HCT116 (cell line): ENCODE results near the gene THRAP3. TPM values are rescaled to one million over a fixed set of nuclear protein-coding genes. Genes with fewer than 3 reads are reported as not detected.

Source experiments
- ATAC-seq: fragments of 200-7000 bp; cut with Tn5 transposase; 2 replicates; pipeline ENCODE4 v1.9.1; 2020; ENCODE audit warnings: mild to moderate bottlenecking, moderate library complexity
- BruUV-seq: library from RNA; stranded (reverse); fragments of 400-500 nt; replicated peaks from 2 replicates; lab custom pipeline; 2021; lab: Mats Ljungman, UMichigan
- CTCF ChIA-PET: fragments of 300-600 bp; sonication (Branson Sonifier 250); formaldehyde crosslinking; loops from one replicate; lab custom pipeline; 2021; ENCODE audit warnings: antibody characterized with exemption; lab: Charles Lee
- POLR2A ChIA-PET: fragments of 300-600, 350-600 bp; sonication (Branson Sonifier 250); formaldehyde crosslinking; loops from one replicate; lab custom pipeline; 2021; ENCODE audit warnings: antibody characterized with exemption; lab: Charles Lee
- RAD21 ChIA-PET, 2 experiments: fragments of 300-600 bp; sonication (Branson Sonifier 250); formaldehyde crosslinking; loops; one replicate each; lab custom pipeline; 2023; ENCODE audit warnings: low total read pairs in 2 of 2; ENCODE audit not compliant: uncharacterized antibody in 2 of 2, unreplicated experiment in 2 of 2, low non-redundant PET in 1 of 2; lab: Charles Lee
- DNase-seq: peaks from one replicate; pipeline ENCODE4 v3.0.0-alpha.2; 2010; ENCODE audit warnings: low read depth, low spot score
- H2AFZ ChIP-seq: fragments of 200-600 bp; shearing (Covaris generic), sonication (generic); 2 replicates; pipeline ENCODE4 v1.6.1; 2017; ENCODE audit warnings: low read depth, mixed run types, mixed read lengths, antibody characterized with exemption, low read length; ENCODE audit not compliant: poor library complexity, severe bottlenecking
- H3K27ac ChIP-seq: 2 replicates; pipeline ENCODE4 v1.5.1; 2012; ENCODE audit warnings: low read depth, low read length
- H3K27me3 ChIP-seq: fragments of 200-600 bp; sonication (generic); 2 replicates; pipeline ENCODE4 v1.6.1; 2016; ENCODE audit warnings: mixed run types, low read length, mixed read lengths; ENCODE audit not compliant: insufficient read depth
- H3K36me3 ChIP-seq, 2 experiments: fragments of 200-500 bp in 1 of 2; fragments of 200-600 bp in 1 of 2; sonication (Bioruptor generic) in 1 of 2; sonication (generic) in 1 of 2; 2 replicates each; pipeline versions ENCODE4 v1.5.1 to v1.6.1; 2014 to 2016; ENCODE audit warnings: low read length in 2 of 2, inconsistent platforms in 1 of 2, mixed read lengths in 1 of 2, mixed run types in 1 of 2; ENCODE audit not compliant: insufficient read depth in 2 of 2, control insufficient read depth in 1 of 2
- H3K4me1 ChIP-seq, 2 experiments: fragments of 200-600 bp in 1 of 2; sonication (generic) in 1 of 2; 2 replicates each; pipeline versions ENCODE4 v1.5.1 to v1.6.1; 2012 to 2017; ENCODE audit warnings: low read length in 2 of 2, inconsistent platforms in 1 of 2, mild to moderate bottlenecking in 1 of 2, mixed read lengths in 1 of 2, mixed run types in 1 of 2, moderate library complexity in 1 of 2; ENCODE audit not compliant: insufficient read depth in 2 of 2, control insufficient read depth in 1 of 2
- H3K4me2 ChIP-seq: fragments of 200-600 bp; sonication (generic); 2 replicates; pipeline ENCODE4 v1.6.1; 2017; ENCODE audit warnings: mixed run types, low read length, mixed read lengths
- H3K4me3 ChIP-seq, 2 experiments: fragments of 200-600 bp in 1 of 2; sonication (generic) in 1 of 2; replicated peaks in 1 of 2; 2 replicates each; pipeline ENCODE4 v1.5.1; 2011 to 2016; ENCODE audit warnings: low read length in 2 of 2, control low read depth in 1 of 2, low read depth in 1 of 2, mild to moderate bottlenecking in 1 of 2, mixed read lengths in 1 of 2, mixed run types in 1 of 2
- H3K79me2 ChIP-seq: fragments of 200-600 bp; sonication (generic); 2 replicates; pipeline ENCODE4 v1.6.1; 2017; ENCODE audit warnings: mild to moderate bottlenecking, mixed run types, low read length, moderate library complexity, mixed read lengths; ENCODE audit not compliant: insufficient read depth
- H3K9ac ChIP-seq: fragments of 200-600 bp; sonication (generic); 2 replicates; pipeline ENCODE4 v1.6.1; 2016; ENCODE audit warnings: low read length, mixed read lengths
- H3K9me2 ChIP-seq: fragments of 200-600 bp; sonication (generic), shearing (Covaris generic); 2 replicates; pipeline ENCODE4 v1.6.1; 2017; ENCODE audit warnings: mixed run types, mild to moderate bottlenecking, moderate library complexity; ENCODE audit not compliant: insufficient read depth
- H3K9me3 ChIP-seq, 2 experiments: fragments of 200-500 bp in 1 of 2; fragments of 200-600 bp in 1 of 2; sonication (Bioruptor generic) in 1 of 2; sonication (generic) in 1 of 2; 2 replicates each; pipeline ENCODE4 v1.6.1; 2014 to 2017; ENCODE audit warnings: low read length in 2 of 2, mixed read lengths in 2 of 2, inconsistent platforms in 1 of 2, low read depth in 1 of 2, mild to moderate bottlenecking in 1 of 2, mixed run types in 1 of 2, moderate library complexity in 1 of 2; ENCODE audit not compliant: control insufficient read depth in 1 of 2, insufficient read depth in 1 of 2
- H4K20me1 ChIP-seq: fragments of 200-600 bp; sonication (generic), shearing (Covaris generic); 2 replicates; pipeline ENCODE4 v1.6.1; 2017; ENCODE audit warnings: mixed run types, mild to moderate bottlenecking, moderate library complexity; ENCODE audit not compliant: insufficient read depth
- CEBPB ChIP-seq: IDR thresholded peaks from 2 replicates; pipeline ENCODE4 v1.6.1; 2012; ENCODE audit warnings: low read depth
- EGR1 ChIP-seq: IDR thresholded peaks from 2 replicates; pipeline ENCODE4 v1.6.1; 2012; ENCODE audit warnings: low read depth
- EZH2 ChIP-seq: fragments of 200-600 bp; sonication (generic); IDR thresholded peaks from 2 replicates; pipeline ENCODE4 v1.6.1; 2017; ENCODE audit warnings: antibody characterized with exemption, mixed run types
- EZH2phosphoT487 ChIP-seq: fragments of 200-600 bp; IDR thresholded peaks from 2 replicates; pipeline ENCODE4 v1.6.1; 2018; ENCODE audit warnings: antibody characterized with exemption, borderline replicate concordance
- JUND ChIP-seq: IDR thresholded peaks from 2 replicates; pipeline ENCODE4 v1.6.1; 2012
- POLR2A ChIP-seq: IDR thresholded peaks from 2 replicates; pipeline ENCODE4 v1.7.0; 2011; ENCODE audit warnings: borderline replicate concordance; ENCODE audit not compliant: insufficient read depth, insufficient read length; ENCODE audit errors: extremely low read depth
- POLR2AphosphoS5 ChIP-seq: IDR thresholded peaks from 2 replicates; pipeline ENCODE4 v1.6.1; 2011; ENCODE audit warnings: mild to moderate bottlenecking, low read depth, low read length, moderate library complexity
- SP1 ChIP-seq: IDR thresholded peaks from 2 replicates; pipeline ENCODE4 v1.6.1; 2012; ENCODE audit warnings: low read depth
- ZNF274 ChIP-seq: fragments of 200-500 bp; sonication (Bioruptor generic); IDR thresholded peaks from 2 replicates; pipeline ENCODE4 v1.6.1; 2014; ENCODE audit warnings: mild to moderate bottlenecking, low read depth, low read length, inconsistent platforms
- intact Hi-C: fragments of 100-400 bp; cut with micrococcal nuclease; formaldehyde crosslinking; loops from 2 replicates; pipeline ENCODE4 v1.10.0; 2022
- total RNA-seq: library from RNA; stranded (reverse); gene quantifications from one replicate; pipeline ENCODE4 v1.2.1, GENCODE V29; 2021; ENCODE audit not compliant: unreplicated experiment
- TF ChIP-seq, protein P1 (sequence below): IDR thresholded peaks from 2 replicates; pipeline ENCODE4 v1.6.1; 2012; ENCODE audit warnings: low read depth

Gene THRAP3
- total RNA-seq, 1 experiment from 2014 or later, result 144 TPM

GRCh38 chr1:36183309-36183856 lies 40.9 kb upstream of the THRAP3 start:
- peaks cover 4 to 18% of the 10 kb centered on the region in 2 experiments; a peak in 3 of 4 replicates for H3K4me1 ChIP-seq
- no peaks in the 10 kb centered on the region for H3K79me2 ChIP-seq
- no peaks in the 10 kb centered on the region for H4K20me1 ChIP-seq
- RAD21 ChIA-PET, result no interaction called here
- DNase-seq (no peak), ATAC-seq (no peak)
- no peak overlapping the region for H3K4me2 ChIP-seq
- BruUV-seq, result no TSS peak
- H3K27me3 ChIP-seq, result no peaks in the 10 kb centered on the region
- TF ChIP-seq, protein P1, sequence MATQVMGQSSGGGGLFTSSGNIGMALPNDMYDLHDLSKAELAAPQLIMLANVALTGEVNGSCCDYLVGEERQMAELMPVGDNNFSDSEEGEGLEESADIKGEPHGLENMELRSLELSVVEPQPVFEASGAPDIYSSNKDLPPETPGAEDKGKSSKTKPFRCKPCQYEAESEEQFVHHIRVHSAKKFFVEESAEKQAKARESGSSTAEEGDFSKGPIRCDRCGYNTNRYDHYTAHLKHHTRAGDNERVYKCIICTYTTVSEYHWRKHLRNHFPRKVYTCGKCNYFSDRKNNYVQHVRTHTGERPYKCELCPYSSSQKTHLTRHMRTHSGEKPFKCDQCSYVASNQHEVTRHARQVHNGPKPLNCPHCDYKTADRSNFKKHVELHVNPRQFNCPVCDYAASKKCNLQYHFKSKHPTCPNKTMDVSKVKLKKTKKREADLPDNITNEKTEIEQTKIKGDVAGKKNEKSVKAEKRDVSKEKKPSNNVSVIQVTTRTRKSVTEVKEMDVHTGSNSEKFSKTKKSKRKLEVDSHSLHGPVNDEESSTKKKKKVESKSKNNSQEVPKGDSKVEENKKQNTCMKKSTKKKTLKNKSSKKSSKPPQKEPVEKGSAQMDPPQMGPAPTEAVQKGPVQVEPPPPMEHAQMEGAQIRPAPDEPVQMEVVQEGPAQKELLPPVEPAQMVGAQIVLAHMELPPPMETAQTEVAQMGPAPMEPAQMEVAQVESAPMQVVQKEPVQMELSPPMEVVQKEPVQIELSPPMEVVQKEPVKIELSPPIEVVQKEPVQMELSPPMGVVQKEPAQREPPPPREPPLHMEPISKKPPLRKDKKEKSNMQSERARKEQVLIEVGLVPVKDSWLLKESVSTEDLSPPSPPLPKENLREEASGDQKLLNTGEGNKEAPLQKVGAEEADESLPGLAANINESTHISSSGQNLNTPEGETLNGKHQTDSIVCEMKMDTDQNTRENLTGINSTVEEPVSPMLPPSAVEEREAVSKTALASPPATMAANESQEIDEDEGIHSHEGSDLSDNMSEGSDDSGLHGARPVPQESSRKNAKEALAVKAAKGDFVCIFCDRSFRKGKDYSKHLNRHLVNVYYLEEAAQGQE, result no peak
- TF ChIP-seq POLR2A (no peak), ZNF274 (no peak), EZH2 (no peak), EGR1 (no peak), CEBPB (no peak), POLR2AphosphoS5 (no peak), EZH2phosphoT487 (no peak), JUND (no peak), SP1 (no peak)
- CTCF ChIA-PET, result interaction anchor here (1.2 kb wide), 1 partner anchor 34 kb away, joined by 4 read pairs; the partner anchor contains the start of gene TRAPPC3
- no peak overlapping the region for H3K27ac ChIP-seq
- no peak overlapping the region for H3K9ac ChIP-seq
- no peak overlapping the region for H2AFZ ChIP-seq
- H3K9me3 ChIP-seq, result no peaks in the 10 kb centered on the region
- intact Hi-C loops, result no loop called here
- peaks cover 14 to 24% of the 10 kb centered on the region in 2 experiments; a peak in 3 of 4 replicates for H3K36me3 ChIP-seq
- POLR2A ChIA-PET, result no interaction called here
- no peaks in the 10 kb centered on the region for H3K9me2 ChIP-seq
- H3K4me3 ChIP-seq, result no peak overlapping the region
